Breast epithelium (tissue), 4 donors: Measurements from ENCODE around the gene HLA-DPA1. TPM values are rescaled to one million over a fixed set of nuclear protein-coding genes. Genes with fewer than 3 reads are reported as not detected.

Experiments used
- DNase-seq, 2 donors: peaks; one replicate each; pipeline ENCODE4 v3.0.0-alpha.2; 2019; ENCODE audit warnings: low spot score in 2 of 2
- H3K27ac ChIP-seq, 2 donors: fragments of 200-600 bp; sonication (generic) in 1 of 2; one replicate each; pipeline ENCODE4 v1.5.1; 2016 to 2019; ENCODE audit warnings: mild to moderate bottlenecking in 1 of 2
- H3K27me3 ChIP-seq, 2 donors: fragments of 200-600 bp; sonication (generic) in 1 of 2; one replicate each; pipeline versions ENCODE4 v1.5.1 to v1.6.0; 2017 to 2019; ENCODE audit warnings: control low read depth in 1 of 2, mild to moderate bottlenecking in 1 of 2
- H3K36me3 ChIP-seq: fragments of 200-600 bp; one replicate; pipeline ENCODE4 v1.5.1; 2019
- H3K4me1 ChIP-seq, 2 donors: fragments of 200-600 bp; sonication (generic); one replicate each; pipeline ENCODE4 v1.5.1; 2016 to 2019; ENCODE audit warnings: control low read depth in 1 of 2
- H3K4me3 ChIP-seq, 3 donors: fragments of 200-600 bp; sonication (generic); 1 replicate in 2 of 3; 2 replicates in 1 of 3; pipeline ENCODE4 v1.5.1; 2016 to 2019; ENCODE audit warnings: mild to moderate bottlenecking in 3 of 3, moderate library complexity in 2 of 3
- H3K9me3 ChIP-seq, 2 donors: fragments of 200-600 bp; sonication (generic) in 1 of 2; one replicate each; pipeline ENCODE4 v1.5.1; 2016 to 2019; ENCODE audit warnings: control low read depth in 1 of 2
- CTCF ChIP-seq, 3 donors: fragments of 450-650 bp; IDR thresholded peaks; one replicate each; pipeline ENCODE4 v1.5.1; 2016 to 2017; ENCODE audit warnings: antibody characterized with exemption in 3 of 3, mild to moderate bottlenecking in 3 of 3, moderate library complexity in 3 of 3
- POLR2A ChIP-seq: fragments of 450-650 bp; IDR thresholded peaks from one replicate; pipeline ENCODE4 v1.6.1; 2016; ENCODE audit warnings: antibody characterized with exemption, mild to moderate bottlenecking, moderate library complexity
- POLR2AphosphoS5 ChIP-seq, 3 donors: sonication (generic); formaldehyde crosslinking; IDR thresholded peaks; one replicate each; pipeline ENCODE4 v1.6.1; 2017; ENCODE audit warnings: antibody characterized with exemption in 3 of 3
- intact Hi-C: fragments of 100-400 bp; cut with DNase I; formaldehyde crosslinking; loops from one replicate; pipeline ENCODE4 v1.15.1; 2023; ENCODE audit warnings: low total_unique reads
- total RNA-seq, 3 donors: library from RNA; depleted of rRNA; stranded (reverse); fragments of >200 nt; gene quantifications; one replicate each; pipeline ENCODE4 v1.1.0, GENCODE V29; 2016

Gene HLA-DPA1
- total RNA-seq, 3 donors from 2014 or later, result 51.8 to 116 (median 75.4) TPM

GRCh38 chr6:33116841-33117711, 43.6 kb upstream of the HLA-DPA1 start:
- intact Hi-C loops, result loop anchor here (10.0 kb wide), 1 partner anchor 128 kb away; no protein-coding TSS in a partner anchor
- TF ChIP-seq POLR2A (no peak), CTCF (IDR thresholded peaks at IDR 0.05) (no peak), POLR2AphosphoS5 (IDR thresholded peaks at IDR 0.05) (no peak)
- Histone ChIP-seq H3K4me3 (no peak overlapping the region), H3K36me3 (no peaks in the 10 kb centered on the region), H3K27me3 (peaks cover 2 to 13% of the 10 kb centered on the region in 2 donors), H3K9me3 (no peaks in the 10 kb centered on the region), H3K4me1 (no peaks in the 10 kb centered on the region), H3K27ac (no peak overlapping the region)
- no peak for DNase-seq

GRCh38 chr6:33116417-33116816, 43.0 kb upstream of the HLA-DPA1 start:
- H3K4me1 ChIP-seq, result no peaks in the 10 kb centered on the region
- no peaks in the 10 kb centered on the region for H3K36me3 ChIP-seq
- peaks cover 2 to 13% of the 10 kb centered on the region in 2 donors for H3K27me3 ChIP-seq
- no peaks in the 10 kb centered on the region for H3K9me3 ChIP-seq
- no peak for TF ChIP-seq POLR2A
- TF ChIP-seq POLR2AphosphoS5 (IDR thresholded peaks at IDR 0.05), result no peak
- TF ChIP-seq CTCF (IDR thresholded peaks at IDR 0.05), result no peak
- no peak overlapping the region for H3K4me3 ChIP-seq
- DNase-seq, result no peak
- intact Hi-C loops, result loop anchor here (10.0 kb wide), 1 partner anchor 128 kb away; no protein-coding TSS in a partner anchor
- no peak overlapping the region for H3K27ac ChIP-seq

GRCh38 chr6:33114406-33114805, 41.0 kb upstream of the HLA-DPA1 start:
- Histone ChIP-seq H3K27me3 (peaks cover 2 to 13% of the 10 kb centered on the region in 2 donors), H3K27ac (no peak overlapping the region), H3K36me3 (no peaks in the 10 kb centered on the region), H3K4me3 (no peak overlapping the region), H3K9me3 (no peaks in the 10 kb centered on the region), H3K4me1 (no peaks in the 10 kb centered on the region)
- intact Hi-C loops, result loop anchor here (10.0 kb wide), 1 partner anchor 130 kb away; no protein-coding TSS in a partner anchor
- no peak for DNase-seq
- TF ChIP-seq CTCF (IDR thresholded peaks at IDR 0.05) (no peak), POLR2AphosphoS5 (IDR thresholded peaks at IDR 0.05) (no peak), POLR2A (no peak)

GRCh38 chr6:33113755-33114154, 40.3 kb upstream of the HLA-DPA1 start:
- DNase-seq, result no peak
- Histone ChIP-seq H3K27me3 (peaks cover 2 to 13% of the 10 kb centered on the region in 2 donors), H3K4me3 (no peak overlapping the region), H3K36me3 (no peaks in the 10 kb centered on the region), H3K9me3 (no peaks in the 10 kb centered on the region), H3K4me1 (no peaks in the 10 kb centered on the region), H3K27ac (no peak overlapping the region)
- intact Hi-C loops, result loop anchor here (10.0 kb wide), 1 partner anchor 131 kb away; no protein-coding TSS in a partner anchor
- TF ChIP-seq CTCF (IDR thresholded peaks at IDR 0.05) (no peak), POLR2AphosphoS5 (IDR thresholded peaks at IDR 0.05) (no peak), POLR2A (no peak)

- no peak for DNase-seq
- TF ChIP-seq POLR2A, result no peak
- intact Hi-C loops, result loop anchor here (10.0 kb wide), 1 partner anchor 133 kb away; no protein-coding TSS in a partner anchor
- no peak overlapping the region for H3K4me3 ChIP-seq
- no peak overlapping the region for H3K27ac ChIP-seq
- H3K9me3 ChIP-seq, result no peaks in the 10 kb centered on the region
- no peaks in the 10 kb centered on the region for H3K4me1 ChIP-seq
- H3K27me3 ChIP-seq, result peaks cover 2 to 8% of the 10 kb centered on the region in 2 donors
- H3K36me3 ChIP-seq, result no peaks in the 10 kb centered on the region
Measured at GRCh38 chr6:33112148-33112547, 38.7 kb upstream of the HLA-DPA1 start.
